Stimulated activated CD4-positive, alpha-beta T cell treated with anti-CD3 and anti-CD28 coated beads, Interleukin-2, amount 100 ng/mL, for 24 hours (primary cell): ENCODE results near the gene ANKRD62.
"Not testable (repeated sequence)": the region's sequence is repeated elsewhere in the genome, so short reads cannot be mapped to it uniquely, and the experiment has no call there.

Experiments used
- DNase-seq, 2 donors: peaks; one replicate each; pipeline ENCODE4 v3.0.0-alpha.2; 2020

Gene ANKRD62

DNA sequence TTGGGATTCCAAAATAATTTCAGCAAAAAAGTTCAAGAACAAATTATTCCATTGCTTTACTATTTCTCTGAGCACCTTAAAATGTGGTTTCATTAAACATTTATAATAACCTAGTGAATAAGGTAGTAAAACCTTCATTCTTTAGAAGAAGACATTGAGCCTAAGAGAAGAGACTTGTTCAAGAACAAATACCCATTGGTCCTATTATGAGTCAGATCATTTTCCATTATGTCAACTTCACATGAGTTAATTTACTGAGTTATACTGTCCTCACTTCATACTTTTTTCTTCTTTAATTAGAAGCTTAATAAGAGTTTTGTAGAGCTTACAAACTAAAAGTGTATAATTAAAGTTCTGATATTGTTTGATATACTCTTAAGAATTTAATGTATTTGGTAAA is 5.5 kb downstream of the ANKRD62 start:
- DNase-seq, result no peak

DNA sequence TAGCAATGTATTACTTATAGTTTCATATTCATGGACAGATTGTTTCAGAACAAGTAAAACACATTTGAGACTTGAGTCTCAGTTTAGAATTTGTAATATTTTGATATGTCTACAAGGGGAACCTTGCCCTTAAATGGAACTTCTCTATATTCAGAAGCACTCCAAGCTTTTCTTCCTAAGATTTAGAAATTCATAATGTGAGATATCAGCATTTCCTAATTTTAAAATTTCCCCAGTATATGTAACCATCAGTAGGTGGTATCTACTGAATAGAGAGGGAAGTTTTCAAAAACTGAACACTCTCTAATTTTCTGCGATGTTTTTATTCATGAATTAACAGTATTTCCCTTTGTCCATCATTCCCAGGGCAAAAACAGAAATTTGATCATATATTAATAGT is 7.6 kb downstream of the ANKRD62 start:
- DNase-seq, result no peak

DNA sequence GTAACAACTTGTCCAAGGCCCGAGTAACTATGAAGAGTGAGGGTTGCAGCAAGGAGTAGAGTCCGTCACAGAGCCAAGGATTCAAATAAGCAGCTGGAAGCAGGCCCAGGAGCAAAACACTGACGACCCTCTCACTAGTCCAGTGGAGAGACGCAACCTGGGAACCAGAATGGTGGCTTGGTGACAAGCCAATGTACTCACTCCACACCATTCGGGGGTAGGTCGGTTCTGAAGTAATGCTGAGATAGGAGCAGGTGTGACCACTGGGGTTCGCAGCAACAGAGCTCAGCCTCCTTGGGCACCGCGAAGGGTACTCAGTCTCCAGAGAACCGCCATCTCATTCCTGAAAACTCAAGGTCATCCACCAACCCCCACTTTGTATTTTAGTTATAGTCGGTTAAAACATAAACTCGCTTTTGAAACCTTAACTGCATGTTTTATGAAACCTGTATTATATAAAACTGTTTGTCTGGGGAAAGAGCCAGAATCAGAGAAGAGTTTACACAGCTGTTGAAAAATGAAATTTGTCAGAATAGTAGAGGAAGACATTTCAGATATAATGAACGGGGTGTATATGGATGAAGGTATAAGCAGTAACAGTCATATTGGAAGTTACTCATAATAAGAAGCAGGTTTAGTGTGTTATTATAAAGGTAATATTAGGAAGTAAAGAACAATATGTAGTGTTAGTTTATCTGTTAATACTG is 8.6 kb downstream of the ANKRD62 start:
- no peak for DNase-seq

DNA sequence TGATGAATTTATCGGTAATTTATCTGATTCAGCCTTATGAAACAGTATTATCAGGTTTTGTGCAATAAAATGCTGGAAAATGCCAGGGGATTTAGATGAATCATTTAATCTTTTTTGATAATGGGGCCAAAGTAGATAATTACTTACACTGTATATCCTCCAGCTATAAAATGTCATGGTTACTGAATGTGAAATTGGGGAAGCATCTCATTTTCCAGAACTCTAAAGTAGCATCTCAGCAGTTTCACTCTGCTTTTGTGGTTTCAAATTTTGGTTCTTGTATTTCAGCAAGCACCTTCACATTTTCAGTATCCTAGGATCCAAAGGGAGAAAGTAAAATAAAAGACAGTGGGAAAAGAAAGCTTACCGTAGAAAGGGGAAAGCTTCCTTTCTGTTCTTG is 12.8 kb downstream of the ANKRD62 start:
- DNase-seq, result no peak

DNA sequence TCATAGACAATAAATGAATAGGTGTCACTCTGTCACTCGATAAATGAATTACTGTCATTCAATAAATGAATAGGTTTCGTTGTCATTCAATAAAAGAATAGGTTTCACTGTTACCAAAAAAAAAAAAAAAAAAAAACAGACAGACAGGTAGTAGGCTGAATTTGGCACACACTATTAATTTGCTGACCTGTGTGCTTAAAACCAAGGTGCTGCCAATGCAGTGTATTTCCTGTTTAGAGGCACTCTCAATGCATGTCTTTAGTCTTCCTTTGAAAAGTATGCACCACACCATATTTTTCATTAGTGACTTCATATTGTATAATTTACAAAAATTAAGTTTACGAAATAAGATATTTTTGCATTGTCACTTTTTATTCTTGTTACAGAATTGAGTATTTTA is 16.2 kb downstream of the ANKRD62 start:
- no peak for DNase-seq

DNA sequence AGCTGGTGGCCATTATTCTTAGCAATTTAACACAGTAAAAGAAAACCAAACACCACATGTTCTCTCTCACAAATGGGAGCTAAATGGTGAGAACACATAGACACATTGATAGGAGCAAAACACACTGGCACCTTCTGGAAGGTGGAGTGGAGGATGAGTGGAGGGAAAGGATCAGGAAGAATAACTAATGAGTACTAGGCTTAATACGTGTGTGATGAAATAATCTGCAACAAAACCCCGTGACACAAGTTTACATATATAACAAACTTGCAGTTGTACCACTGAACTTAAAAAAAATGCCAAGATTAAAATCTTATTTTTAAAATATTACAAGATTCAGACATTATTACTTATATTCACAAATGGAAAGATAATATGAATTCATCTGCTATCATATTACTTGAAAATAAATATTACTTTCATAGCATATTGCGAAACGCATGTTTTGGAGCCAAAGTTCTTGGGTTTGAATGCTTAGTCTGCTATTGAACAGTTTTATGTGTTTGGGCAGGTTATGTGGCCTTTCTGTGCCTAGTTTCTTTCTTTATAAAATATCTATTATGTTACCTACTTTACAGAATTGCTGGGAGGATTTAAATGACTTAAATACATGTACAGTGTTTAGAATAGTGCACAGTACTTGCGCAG is 20.5 kb downstream of the ANKRD62 start:
- no peak for DNase-seq

DNA sequence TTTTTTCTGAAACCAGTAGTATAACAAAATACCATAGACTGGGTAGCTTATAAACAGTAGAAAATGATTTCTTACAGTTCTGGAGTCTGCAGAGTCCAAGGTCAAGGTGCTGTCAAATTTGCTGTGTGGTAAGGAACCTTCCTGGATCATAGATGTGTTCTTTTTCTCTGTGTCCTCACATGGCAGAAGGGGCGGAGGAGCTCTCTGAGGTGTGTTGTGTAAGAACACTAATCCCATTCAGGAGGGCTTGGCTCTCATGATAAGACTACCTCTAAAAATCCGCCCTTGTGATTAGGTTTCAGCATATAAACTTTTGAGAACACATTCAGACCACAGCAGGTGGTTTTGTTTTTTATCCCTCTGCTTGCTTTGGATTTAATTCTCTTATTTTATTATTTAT is 25.7 kb downstream of the ANKRD62 start:
- DNase-seq, result no peak

DNA sequence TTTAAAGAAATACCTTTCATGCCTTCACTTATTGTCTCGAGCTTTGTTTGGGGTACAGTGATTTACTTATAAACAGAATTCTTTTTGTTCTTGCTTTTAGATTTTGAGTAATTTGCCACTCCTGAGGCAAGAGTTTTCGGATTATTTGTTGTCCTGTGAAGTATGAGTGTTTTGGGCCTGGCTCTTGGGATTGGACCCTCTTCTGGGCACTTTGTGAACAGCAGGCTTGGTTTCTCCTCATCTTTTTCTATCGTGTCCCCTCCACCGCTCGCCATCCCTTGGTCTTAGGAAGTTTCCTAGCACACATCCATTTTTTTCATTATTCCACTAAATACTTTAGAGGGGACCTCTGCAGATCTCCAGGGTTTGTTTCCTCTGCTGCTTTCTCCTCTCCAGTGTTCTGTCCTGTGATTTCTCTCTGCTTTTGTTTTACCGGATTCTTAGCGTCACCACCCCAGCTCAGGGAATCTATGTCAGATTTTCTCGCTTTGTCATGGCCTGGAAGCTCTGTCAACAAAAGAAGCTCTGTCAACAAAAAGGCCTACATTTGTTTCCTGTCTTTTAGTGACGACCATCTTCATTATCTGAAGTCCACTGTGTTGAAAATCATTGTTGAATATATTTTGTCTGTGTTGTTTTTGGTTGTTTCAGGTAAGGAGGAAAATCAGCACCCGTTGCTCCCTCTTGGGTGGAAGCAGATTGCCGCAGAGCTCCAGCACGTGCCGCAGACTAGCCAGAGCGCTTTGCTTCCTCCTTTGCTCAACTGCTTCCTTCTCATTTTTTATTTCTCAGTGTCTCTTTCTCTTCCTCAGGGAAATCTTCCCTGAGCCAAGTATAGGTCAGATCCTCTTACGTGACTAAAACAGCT is 27.8 kb downstream of the ANKRD62 start:
- DNase-seq, result no peak

DNA sequence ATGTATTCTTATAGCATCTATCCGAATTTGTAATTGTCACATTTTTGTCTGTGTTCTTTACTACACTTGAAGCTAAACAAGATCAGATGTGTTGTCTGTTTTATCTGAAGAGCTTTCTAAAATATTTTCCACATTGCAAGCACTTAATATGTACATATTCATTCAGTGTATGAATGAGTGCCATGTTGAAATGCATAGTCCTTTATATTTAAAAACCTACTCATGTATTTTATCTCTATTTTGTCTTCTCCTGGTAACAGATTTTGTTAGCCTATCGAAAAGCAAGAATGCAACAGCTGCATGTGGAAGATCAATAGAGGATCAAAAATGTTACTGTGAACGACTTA is 28.4 kb downstream of the ANKRD62 start:
- not testable (repeated sequence) for DNase-seq

DNA sequence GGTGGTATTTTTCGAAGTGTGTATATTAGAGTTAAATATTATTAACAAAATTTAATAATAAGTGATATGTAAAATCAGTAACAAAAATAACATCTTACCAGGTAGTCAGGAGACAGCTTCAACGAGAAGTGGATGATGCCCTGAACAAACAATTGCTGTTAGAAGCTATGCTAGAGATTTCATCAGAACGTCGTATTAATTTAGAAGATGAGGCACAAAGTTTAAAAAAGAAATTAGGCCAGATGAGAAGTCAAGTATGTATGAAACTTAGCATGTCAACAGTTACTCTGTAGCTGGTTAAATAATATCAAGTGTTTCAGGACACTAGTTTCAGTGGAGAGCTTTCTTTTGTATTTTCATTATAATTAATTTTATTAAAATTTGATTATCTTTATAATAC is 34.0 kb downstream of the ANKRD62 start:
- DNase-seq, result not testable (repeated sequence)

DNA sequence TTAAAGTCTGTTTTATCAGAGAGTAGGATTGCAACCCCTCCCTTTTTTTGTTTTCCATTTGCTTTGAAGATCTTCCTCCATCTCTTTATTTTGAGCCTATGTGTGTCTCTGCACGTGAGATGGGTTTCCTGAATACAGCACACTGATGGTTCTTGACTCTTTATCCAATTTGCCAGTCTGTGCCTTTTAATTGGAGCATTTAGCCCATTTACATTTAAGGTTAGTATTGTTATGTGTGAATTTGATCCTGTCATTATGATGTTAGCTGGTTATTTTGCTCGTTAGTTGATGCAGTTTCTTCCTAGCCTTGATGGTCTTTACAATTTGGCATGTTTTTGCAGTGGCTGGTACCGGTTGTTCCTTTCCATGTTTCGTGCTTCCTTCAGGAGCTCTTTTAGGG is 45.2 kb downstream of the ANKRD62 start:
- DNase-seq, result not testable (repeated sequence)

DNA sequence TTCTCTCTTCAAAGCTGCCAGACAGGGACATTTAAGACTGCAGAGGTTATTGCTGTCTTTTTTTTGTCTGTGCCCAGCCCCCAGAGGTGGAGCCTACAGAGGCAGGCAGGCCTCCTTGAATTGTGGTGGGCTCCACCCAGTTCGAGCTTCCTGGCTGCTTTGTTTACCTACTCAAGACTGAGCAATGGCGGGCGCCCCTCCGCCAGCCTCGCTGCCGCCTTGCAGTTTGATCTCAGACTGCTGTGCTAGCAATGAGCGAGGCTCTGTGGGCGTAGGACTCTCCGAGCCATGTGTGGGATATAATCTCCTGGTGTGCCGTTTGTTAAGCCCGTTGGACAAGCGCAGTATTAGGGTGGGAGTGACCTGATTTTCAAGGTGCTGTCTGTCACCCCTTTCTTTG is 47.2 kb downstream of the ANKRD62 start:
- DNase-seq, result not testable (repeated sequence)

DNA sequence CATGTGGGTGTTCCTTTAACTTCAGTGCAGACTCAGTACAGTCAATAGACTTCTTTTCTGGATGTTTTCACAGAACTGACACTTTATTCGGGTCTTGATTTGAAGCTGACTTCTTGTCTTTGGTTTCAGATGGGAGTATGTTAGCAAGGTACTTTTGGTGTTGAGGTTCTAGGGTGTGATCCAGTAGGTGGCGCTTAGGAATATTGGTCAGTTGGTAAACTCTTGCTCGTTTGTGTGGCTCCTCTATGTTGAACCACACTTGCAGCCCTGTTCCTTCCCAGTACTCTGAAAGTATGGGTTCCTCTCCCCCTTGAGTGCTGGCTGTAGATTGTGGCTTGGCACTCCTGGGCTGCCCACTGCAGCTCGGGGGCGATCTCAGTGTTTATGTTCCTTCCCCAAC is 48.1 kb downstream of the ANKRD62 start:
- DNase-seq, result not testable (repeated sequence)

DNA sequence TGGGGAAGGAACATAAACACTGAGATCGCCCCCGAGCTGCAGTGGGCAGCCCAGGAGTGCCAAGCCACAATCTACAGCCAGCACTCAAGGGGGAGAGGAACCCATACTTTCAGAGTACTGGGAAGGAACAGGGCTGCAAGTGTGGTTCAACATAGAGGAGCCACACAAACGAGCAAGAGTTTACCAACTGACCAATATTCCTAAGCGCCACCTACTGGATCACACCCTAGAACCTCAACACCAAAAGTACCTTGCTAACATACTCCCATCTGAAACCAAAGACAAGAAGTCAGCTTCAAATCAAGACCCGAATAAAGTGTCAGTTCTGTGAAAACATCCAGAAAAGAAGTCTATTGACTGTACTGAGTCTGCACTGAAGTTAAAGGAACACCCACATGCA is 55.8 kb downstream of the ANKRD62 start:
- not testable (repeated sequence) for DNase-seq

DNA sequence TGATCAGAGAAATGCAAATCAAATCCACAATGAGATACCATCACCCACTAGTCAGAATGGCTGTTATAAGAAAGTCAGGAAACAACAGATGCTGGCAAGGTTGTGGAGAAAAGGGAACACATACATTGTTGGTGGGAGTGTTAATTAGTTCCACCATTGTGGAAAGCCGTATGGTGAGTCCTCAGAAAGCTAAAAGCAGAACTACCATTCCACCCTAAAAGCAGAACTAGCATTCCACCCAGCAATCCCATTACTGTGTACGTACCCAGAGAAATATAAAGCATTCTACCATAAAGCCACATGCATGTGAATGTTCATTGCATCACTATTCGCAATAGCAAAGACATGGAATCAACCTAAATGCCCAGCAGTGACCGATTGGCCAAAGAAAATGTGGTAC is 60.7 kb downstream of the ANKRD62 start:
- no peak for DNase-seq

DNA sequence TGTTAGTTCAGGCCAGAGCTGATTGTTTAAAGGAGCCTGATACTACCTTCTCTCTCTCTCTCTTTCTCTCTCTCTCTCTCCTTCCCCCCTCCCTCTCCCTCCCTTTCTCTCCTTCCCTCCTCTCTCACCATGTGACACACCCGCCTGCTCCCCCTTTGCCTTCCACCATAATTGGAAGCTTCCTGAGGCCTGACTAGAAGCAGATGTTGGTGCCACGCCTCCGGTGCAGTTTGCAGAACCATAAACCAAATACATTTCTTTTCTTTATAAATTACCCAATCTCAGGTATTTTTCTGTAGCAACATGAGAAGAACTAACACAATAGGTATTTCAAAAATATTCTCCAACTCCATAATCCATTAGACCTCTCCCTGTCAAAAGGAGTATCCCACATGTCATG is 62.4 kb downstream of the ANKRD62 start:
- DNase-seq, result no peak

DNA sequence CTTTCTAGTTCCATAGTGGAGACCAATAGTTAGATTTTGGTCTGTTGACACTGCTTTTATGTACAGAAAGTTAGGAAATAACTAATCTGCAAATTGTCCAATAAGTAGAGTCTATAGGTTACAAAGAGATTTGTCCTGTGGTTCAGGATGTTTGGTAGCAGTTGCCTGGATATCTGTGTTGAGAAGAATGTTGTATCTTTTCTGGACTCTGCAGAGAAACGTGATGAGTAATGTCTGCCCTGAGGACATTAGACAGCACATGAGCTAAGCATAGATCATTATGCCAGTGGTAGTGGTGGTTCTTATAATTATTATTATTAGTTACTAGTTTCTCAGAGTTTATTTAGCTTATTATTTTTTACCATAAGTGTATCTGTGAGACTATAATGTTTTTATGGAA is 65.8 kb downstream of the ANKRD62 start:
- no peak for DNase-seq

DNA sequence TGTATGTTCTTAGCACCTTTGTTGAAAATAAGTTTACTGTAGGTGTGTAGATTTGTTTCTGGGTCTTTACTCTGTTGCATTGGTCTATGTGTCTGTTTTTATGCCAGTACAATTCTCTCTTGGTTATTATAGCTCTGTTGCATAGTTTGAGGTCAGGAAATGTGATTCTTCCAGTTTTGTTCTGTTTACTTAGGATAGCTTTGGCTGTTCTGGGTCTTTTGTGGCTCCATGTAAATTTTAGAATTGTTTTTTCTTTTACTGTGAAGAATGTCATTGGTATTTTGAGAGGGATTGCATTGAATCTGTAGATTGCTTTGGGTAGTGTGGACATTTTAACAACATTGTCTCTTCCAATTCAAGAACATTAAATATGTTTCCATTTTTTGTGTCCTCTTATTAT is 69.1 kb downstream of the ANKRD62 start:
- no peak for DNase-seq

DNA sequence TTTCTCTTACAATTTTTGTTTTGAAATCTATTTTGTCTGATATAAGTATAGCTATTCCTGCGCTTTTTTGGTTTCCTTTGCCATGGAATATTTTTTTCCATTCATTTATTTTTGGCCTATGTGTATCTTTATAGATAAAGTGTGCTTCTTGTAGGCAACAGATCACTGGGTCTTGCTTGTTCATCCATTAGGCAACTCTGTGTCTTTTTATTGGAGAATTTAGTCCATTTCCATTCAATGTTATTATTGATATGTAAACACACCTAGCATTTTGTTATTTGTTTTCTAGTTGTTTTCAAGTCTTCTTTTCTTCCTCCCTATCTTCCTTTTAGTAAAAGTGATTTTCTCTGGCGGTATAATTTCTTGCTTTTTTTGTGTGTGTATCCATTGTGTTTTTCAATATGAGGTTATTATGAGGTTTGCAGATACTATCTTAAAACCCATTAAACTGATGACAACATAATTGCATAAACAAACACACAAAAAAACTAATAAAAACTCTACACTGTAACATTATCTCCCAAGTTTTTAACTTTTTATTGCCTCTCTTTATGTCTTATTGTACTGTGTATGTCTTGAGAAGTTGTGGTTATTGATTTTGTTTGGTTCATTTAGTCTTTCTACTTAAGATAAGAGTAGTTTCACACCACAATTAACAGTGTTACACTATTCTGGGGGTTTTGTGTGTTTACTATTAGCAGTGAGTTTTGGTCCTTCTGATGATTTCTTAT is 71.6 kb downstream of the ANKRD62 start:
- DNase-seq, result no peak
